Myocyte (in vitro differentiated cells): ENCODE measurements around the gene ANGPT4. TPM values are rescaled to one million over a fixed set of nuclear protein-coding genes. Genes with fewer than 3 reads are reported as not detected.

Experiments used
- DNase-seq: peaks from one replicate; pipeline ENCODE4 v3.0.0-alpha.2; 2012; ENCODE audit warnings: low read depth
- polyA plus RNA-seq: library from polyadenylated mRNA; unstranded; fragments of >200 nt; gene quantifications from one replicate; pipeline ENCODE4 v1.2.1, GENCODE V29; 2012; ENCODE audit warnings: missing spikeins
- total RNA-seq: library from RNA; depleted of rRNA; stranded (reverse); fragments of >200 nt; gene quantifications from 2 replicates; pipeline ENCODE4 v1.2.3, GENCODE V29; 2014

ANGPT4 gene, protein sequence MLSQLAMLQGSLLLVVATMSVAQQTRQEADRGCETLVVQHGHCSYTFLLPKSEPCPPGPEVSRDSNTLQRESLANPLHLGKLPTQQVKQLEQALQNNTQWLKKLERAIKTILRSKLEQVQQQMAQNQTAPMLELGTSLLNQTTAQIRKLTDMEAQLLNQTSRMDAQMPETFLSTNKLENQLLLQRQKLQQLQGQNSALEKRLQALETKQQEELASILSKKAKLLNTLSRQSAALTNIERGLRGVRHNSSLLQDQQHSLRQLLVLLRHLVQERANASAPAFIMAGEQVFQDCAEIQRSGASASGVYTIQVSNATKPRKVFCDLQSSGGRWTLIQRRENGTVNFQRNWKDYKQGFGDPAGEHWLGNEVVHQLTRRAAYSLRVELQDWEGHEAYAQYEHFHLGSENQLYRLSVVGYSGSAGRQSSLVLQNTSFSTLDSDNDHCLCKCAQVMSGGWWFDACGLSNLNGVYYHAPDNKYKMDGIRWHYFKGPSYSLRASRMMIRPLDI
- not detected in 2 replicates for total RNA-seq
- not detected for polyA plus RNA-seq

DNA sequence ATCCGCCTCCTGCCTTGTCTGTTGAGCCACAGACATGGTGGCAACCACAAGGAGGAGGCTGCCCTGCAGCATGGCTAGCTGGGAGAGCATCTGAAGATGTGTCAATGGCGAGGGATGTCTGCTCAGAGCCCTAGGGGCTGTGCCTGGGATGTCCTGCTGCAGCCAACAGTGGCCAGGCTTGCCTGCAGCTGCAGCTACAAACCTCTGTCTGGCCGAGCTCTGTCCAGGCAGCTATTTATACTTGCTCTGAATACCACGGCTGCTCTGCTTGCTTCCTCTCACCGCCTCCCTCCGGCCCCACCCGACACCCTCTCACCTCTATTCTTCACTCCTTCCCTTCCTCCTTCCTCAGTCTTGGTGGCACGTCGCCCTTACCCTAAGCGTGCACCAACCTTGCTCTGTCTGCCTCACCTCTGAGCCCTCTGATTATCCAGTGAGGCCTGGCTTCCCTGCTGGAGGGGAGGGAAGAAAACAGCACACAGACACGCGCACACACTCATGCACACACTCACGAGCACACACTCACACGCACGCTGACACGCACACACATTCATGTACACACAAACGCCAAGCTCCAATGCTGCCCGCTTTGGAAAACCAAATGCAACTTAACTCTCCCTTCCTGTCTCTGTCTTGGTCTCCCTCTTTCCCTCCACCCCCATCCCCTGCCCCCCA lies at the start of gene ANGPT4:
Gene ANGPT4, minus strand, starts transcription at position 210 of the 675 bp plus-strand sequence. Its CDS starts 120 bp downstream, at position 90.
- no peak for DNase-seq

DNA sequence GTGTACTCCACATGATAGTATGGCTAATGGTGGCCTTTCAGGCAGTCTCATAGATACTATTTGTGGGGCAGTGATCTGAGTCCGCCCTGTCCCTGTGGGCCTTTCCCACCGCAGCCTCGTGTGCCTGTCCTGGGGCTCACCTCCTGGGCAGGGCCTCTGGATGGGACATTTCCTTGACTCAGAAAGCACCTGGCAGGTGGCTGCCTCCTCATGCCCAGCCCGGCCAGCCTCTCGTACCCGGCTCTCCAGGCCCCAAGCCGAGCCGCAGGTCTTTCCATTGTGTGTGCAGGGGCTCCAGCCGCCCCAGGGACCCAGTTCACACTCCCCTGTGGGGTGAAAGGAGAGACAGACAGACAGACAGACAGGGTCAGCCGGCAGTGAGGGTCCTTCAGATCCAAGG lies 47.7 kb upstream of the ANGPT4 start:
- no peak for DNase-seq

DNA sequence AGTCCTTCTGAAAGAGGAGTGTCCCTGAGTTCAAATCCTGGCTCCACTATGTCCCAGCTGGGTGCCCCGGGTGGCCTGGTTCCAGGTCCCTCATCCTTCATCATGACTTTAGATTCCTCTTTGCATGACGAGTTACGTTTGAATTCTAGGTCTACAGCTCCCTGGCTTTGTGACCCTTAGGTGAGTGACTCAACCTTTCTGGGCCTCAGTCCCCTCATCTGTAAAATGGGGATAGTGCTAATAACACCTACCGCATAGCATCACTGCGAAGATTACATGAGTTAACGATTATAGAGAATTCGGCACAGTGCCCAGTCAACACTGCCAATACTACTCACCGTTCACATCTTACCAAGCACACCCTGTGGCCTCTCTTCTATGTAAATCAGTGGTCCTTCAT lies 46.5 kb upstream of the ANGPT4 start:
- no peak for DNase-seq

DNA sequence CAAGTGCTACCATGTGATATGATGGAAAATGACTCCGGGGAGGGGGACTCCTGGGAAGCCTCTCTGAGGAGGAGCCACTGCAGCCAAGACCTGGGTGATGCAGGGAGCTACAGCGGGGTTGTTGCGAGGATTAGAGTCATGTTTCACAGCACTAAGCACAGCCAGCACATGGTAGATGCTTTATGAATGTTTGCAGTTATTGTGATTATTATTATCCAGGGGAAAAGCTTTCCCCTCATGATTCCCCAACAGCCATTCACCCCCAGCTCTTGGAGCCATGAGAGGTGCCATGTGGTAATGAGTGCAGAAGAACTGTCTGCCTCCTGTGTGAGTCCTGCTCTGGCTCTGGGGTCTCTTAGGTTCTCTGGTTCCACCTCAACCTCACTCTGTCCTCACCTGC lies 46.1 kb upstream of the ANGPT4 start:
- no peak for DNase-seq

DNA sequence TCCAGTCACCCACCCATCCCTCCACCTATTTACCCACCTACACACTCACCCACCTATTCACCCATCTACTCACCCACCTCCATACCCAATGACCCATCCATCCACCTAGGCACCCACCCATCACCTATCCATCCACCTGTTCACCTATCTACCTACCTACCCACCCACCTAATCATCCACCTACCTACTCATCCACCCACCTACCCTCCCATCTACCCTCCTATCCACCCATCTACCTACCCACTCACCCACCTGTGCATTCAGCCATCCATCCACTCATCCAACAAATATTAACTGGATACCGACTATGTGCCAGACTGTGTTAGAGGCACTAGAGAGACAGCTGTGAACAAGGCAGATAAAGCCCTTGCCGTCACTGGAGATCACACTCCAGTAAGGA lies 45.6 kb upstream of the ANGPT4 start:
- no peak for DNase-seq

DNA sequence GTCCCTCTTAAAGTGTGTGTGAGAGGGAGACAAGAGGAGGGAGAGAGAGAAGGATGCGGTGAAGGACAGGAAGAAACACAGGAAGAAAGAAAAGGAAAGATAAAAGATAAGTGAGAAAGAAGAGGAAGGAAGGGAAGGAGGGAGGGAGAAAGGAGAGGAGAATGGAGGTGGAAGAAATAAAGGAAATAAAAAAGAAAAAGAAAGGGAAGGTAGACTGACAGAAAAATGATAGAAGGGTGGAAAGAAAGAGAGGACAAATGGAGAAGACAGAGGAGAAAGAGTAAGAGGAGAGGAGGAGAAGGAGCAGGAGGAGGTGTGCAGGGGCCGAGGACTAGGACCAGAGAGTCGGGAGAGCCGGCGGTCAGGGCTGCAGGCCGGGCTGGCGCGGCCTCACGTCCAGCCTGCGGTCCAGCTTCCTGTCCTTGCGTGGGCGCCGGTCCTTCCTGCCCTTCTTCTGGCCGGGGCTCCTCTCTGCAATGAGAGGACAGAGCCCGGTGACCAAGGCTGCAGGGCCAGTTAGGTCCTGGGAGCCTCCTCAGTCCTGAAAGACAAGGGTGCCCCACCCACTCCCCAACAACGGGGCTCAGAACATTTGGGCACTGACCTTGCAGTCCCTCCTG lies 44.0 kb upstream of the ANGPT4 start:
- DNase-seq: no peak

DNA sequence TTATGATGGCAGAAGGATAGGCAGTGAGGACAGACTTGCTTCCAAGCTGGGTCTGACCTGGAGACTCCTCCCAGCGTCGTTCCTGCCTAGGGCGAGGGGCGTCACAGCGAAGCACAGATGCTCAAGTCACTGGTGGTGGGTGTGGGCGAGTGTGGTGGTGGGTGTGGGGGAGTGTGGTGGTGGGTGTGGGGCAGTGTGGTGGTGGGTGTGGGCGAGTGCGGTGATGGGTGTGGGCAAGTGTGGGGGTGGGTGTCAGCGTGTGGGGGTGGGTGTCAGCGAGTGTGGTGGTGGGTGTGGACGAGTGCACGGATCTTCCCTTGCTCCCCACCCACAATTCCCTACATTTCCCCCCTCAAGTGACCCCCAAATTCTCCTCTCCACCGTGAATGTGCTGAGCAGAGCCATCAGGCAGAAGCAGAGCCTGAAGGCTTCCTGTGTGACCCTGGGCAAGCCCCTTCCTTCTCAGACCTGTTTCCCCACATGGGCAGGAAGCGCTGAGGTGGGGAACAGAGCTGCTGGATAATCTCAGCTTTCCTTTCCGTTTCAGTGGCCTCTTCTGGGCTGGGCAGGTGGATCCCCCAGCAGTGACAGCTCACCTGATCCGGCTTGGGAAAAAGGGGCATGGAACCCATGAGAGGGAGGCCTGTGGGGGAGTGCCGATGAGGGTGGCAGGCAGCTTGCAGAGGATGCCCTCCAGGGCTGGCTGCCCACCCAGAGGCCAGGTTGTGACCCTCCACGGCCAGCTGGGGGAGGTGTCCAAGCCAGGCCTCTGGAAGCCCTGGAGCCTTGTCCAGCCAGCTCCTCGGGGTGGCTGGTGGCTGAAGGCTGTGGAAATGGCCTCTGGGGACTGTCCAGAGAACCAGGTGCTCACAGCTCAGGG lies 43.0 kb upstream of the ANGPT4 start:
- no peak for DNase-seq

DNA sequence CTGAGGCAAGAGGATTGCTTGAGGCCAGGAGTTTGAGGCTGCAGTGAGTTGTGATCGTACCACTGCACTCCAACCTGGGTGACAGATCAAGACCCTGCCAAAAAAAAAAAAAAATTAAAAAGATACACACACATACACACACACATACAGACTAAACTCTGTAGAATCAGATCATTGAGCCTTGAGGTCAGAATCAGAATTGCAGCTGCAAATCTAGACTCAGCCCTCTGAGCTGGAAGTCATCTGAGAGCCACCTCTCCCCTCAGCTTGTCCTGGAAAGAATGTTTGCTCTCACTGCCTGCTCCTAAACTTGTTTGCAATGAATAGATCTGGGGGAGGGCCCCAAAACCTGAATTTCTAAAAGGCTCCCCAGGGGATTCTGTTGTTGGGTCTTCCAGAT lies 41.4 kb upstream of the ANGPT4 start:
- no peak for DNase-seq

DNA sequence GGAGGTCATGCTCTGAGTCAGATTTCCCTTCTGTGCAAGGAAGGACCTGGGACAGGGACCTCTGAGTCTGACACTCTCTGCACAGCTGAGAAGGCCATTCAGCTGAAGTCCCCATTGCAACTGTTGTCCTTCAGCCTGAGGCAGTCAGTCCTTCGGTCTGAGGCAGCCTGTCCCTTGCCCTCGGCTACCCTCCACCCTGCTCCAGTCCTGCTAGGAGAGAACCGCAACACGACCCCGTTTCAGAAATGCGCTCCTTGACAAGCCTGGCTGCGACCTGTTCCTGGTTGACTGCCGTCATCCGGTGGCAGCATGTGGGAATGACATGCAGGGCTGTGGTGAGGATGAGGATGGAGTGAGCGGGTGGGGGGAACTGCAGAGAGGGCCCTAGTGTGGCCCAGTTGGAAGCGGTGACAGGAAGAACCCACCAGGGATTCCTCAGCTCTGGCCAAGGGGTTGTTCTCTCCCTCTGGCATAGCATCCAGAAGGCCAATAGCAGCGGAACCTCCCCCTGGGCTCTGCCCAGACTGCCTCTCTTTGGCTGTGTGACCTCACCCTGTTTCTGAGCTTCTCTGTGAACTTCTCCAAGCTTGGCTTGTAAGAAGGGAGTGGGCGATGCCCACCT lies 40.3 kb upstream of the ANGPT4 start:
- DNase-seq: peak; percentile 57

DNA sequence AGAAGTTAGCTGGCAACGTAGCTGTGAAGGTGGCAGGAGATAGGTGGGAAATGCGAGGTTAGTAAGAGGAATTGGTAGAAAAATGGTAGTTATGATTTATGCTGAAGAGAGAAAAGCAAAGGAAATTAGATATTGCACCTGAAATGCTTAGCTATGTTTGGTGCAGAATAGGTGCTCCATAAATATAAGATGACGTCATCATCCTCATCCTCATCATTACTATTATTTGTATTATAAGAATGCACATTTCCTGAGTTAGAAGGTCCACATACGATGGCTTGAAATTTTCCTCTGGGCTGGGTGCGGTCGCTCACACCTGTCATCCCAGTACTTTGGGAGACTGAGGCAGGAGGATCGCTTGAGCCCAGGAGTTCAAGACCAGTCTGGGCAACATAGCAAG lies 39.5 kb upstream of the ANGPT4 start:
- DNase-seq: no peak

DNA sequence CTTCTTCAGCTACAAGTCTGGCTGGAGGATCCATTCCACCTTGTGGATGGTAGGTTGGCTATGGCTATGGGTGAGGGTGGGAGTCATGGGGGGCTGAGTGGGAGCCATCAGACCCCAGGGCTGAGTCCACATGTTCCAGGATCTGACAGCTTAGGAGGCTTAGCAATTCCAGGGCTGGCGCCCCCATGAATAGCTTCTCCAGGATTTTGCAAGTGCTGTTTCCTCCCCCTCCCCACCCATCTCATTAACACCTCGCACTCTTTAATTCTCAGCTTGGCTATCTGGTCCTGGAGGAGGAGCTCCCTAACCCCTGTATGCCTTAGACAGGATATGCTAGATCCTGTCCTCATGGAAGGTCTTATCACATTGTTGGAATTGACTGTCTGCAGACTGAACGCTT lies 39.0 kb upstream of the ANGPT4 start:
- no peak for DNase-seq

DNA sequence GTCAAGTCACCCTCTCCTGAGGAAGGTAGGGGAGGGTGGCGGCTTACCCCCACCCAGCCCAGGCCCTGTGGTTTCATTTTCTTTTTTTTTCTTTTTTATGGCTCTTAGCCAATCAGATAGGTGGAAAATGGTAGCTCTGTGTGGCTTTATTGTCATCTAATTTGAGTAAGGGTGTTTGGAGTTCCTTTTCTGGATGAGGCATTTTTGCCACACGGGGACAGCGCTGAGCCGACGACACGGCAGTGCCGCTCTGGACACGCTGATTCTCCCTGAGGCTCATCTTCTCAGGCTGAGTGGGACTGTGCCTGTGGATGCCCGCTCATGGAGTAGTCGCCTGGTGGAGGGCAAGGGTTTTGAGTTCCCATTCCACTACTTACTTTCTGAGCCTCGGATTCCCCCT lies 37.6 kb upstream of the ANGPT4 start:
- DNase-seq: peak; percentile 8

DNA sequence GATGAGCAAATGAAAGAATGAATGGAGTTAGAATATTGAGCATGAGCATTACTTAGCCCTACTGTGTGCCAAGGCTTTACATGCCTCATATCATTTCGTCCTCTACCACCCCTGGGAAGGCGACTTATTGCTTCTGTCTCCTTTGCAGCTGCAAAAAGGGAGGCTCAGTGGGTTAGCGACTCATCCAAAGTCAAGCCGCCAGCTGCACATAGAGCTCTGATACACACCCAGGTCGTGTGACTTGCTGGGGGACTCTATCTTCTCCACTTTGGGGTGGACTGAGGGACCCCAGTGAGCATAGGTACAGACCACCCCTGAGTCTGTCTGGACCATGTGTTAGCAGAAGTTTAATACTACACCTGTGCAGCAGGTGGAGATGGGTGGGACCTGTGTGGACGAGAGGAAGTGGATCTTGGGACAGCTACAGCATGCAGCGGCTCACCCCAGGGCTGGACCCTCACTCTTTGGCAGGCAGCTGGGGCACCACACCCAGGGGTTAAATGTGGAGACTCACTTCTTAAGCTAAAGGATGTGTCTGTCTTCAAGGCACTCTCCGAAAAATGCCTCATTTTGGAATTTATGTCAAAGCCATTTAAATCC lies 36.2 kb upstream of the ANGPT4 start:
- no peak for DNase-seq

DNA sequence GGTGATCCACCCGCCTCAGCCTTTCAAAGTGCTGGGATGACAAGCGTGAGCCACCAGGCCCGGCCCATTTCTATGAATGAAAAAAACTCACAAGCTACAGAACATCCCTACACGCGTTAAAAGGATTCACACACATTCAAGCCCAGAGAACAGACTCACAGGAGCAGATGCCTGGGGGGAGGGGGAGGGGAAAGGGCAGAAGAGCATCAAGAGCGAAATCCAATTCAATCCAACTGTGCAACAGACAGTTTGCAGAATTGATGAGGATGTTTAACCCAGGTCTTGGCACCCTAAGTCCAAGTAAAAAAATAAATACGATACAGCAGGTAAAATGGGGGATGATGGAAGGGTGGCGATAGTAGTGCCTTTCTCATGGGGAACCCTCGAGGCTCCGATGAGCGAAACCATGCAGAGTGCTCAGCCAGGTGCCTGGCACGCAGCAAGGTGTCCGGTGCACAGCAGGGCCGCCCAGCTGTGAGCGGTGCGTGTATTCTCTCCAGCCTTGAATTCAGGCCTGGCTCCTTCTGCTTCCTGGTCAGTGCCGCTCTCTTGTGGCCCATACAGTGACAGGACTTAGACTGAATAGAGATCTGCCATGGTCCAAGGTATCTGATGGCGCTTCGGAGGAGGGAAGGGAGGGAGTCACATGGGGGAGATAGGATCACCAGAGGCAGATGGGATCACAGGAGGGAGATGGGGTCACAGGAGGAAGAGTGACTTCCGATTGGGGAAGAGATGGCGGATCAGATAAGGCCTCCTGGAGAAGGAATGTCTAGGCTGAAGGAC lies 35.4 kb upstream of the ANGPT4 start:
- DNase-seq: no peak

DNA sequence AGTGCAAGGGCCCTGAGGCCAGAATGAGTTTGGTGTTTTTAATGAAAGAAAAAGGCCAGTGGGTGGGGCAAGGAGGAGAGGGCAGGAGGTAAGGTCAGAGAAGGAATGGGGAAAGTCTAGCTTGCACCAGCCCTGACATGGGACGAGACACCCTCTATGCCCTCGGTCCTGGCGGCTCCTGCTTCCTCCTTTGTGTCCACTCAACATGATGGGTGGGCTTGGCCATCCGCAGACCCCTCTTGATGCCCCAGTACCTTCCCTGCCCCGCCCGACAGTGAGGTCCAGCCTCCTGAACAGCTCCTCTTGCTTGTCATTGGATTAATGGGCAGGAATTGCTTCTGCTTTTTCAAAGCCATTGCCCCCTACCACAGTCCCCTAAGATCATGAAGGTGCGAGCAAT lies 33.6 kb upstream of the ANGPT4 start:
- DNase-seq: no peak

DNA sequence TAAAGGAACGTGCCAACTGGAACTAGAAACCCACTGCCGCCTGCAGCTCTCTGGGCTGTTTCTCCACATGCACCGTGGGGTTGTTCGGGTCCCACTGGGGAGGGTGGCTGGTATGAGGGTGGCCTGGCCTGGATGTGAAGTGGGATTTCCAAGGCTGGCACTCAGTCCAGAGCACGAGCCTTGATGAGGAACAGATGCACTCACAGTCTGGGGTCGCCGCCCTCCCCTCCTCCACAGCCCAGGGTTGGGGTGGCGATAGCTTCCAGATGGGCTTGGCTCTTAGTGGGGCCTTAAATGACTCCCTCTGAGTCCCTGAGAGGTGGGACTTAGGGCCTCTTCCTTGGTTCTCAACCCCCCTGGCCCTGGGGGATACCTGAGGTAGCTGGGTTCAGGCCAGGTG lies 30.7 kb upstream of the ANGPT4 start:
- DNase-seq: no peak

DNA sequence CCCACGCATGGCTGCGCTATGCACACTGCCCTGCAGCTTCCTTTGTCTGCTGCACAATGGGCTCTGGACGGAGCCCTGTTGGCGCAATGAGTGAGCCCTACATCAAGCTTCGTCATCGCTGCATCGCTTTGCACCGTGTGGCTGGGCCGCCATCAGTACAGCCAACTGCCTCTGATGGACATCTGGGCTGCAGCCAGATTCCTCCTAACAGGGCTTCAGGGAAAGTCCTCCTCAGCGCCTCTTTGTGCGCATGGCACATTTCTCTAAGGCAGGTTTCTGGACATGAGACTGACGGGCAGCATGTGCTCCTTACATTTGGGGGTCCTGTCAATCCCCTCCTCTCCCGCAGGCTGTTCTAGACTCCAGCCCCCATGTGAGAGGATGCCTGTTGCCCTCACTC lies 29.7 kb upstream of the ANGPT4 start:
- no peak for DNase-seq

DNA sequence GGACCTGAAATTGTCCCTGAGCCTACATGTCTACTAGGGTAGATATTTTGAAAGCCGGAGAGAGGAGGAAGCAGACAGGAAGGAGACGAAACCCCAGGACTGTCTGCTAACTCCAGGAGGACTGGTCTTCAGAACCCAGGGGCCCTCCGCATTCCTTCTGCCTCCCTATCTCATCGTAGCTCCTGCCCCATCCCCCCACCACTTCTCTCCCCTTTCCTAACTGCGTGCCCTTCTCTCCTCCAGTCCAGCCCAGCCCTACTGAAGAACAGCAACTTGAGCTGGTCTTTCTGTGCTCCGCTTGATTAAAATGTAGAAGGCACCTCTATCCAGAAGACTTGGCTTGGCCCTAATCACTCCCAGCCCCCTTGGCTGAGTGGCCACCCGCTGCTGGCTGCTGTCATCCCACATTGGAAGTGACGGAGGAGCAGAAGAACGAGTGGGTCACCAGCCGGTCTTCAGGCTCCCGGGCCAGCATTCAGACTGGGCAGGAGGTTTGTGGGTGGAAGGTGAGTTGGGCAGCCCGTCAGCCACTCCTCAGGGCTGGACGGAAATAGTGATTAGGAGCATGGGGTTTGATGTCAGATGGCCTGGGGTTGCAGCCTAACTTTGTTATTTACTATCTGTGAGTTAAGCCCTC lies 28.8 kb upstream of the ANGPT4 start:
- DNase-seq: no peak

DNA sequence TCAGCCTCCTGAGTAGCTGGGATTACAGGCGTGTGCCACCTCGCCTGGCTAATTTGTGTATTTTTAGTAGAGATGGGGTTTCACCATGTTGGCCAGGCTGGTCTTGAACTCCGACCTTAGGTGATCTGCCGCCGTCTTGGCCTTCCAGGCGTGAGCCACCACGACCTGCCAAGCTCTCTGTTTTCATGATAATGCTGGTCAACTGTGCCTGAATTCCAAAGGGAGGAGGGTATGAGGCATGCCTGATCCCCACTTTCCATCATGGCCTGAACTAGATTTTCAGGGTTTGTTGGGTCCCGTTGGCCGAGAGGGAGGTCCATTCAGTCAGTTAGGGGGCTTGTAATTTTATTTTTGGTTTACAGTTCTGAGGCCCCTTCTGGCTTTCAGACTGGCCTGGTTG lies 28.0 kb upstream of the ANGPT4 start:
- no peak for DNase-seq
